Measurements from ENCODE around the gene TMEM151B.

The TMEM151B gene

DNA sequence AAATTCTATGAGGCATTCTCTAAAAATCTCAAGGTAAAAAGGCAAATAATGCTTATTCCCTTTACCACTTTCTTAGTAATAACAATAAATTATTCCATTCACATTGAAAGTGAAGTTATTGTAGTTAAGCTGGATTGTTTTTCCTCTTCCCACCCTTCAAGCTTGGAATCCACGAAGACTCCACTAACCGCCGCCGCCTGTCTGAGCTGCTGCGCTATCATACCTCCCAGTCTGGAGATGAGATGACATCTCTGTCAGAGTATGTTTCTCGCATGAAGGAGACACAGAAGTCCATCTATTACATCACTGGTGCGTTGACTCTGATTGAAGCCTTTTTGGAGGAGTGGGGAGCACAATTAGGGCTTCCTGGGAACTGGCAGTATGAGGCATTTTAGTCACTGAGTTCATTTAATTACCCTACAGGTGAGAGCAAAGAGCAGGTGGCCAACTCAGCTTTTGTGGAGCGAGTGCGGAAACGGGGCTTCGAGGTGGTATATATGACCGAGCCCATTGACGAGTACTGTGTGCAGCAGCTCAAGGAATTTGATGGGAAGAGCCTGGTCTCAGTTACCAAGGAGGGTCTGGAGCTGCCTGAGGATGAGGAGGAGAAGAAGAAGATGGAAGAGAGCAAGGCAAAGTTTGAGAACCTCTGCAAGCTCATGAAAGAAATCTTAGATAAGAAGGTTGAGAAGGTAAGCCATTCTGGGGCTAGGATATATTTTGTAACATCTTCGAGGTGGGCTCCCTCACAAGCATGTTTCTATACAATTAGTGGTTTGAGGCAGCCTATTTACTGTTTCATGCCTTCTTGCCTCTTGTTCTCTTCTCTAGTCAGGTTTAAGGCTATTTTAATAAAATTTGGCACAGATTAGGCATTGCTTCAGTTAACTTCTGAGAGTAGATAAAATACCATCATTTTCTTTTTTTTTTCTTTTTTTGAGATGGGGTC lies 18.4 kb upstream of the TMEM151B start:
- ATAC-seq, result no peak

- no peak for ATAC-seq
These were observed 16.7 kb upstream of the TMEM151B start for GRCh38 chr6:44253307-44254101.

GRCh38 chr6:44254191-44255104 lies 15.8 kb upstream of the TMEM151B start:
- peak in 1 of 2 donors; percentile 1 for ATAC-seq

GRCh38 chr6:44255105-44255808 lies 15.0 kb upstream of the TMEM151B start:
- ATAC-seq, result peak; percentile 4 to 5

GRCh38 chr6:44255871-44256774 lies 14.1 kb upstream of the TMEM151B start:
- ATAC-seq, result peak; percentile 7

DNA sequence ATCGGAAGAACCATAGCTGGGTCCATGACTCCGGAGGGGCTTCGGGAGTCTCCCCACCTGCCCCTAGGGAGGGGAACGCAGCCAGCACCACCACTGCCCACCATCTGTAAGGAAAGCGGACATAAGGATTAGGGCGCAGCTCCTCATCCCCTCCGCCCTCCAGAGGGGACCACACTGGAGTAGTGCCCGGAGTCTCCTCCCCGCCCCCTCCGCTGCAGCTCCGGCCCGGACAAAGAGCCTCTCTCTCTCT lies 13.6 kb upstream of the TMEM151B start:
- ATAC-seq, result peak; percentile 6

DNA sequence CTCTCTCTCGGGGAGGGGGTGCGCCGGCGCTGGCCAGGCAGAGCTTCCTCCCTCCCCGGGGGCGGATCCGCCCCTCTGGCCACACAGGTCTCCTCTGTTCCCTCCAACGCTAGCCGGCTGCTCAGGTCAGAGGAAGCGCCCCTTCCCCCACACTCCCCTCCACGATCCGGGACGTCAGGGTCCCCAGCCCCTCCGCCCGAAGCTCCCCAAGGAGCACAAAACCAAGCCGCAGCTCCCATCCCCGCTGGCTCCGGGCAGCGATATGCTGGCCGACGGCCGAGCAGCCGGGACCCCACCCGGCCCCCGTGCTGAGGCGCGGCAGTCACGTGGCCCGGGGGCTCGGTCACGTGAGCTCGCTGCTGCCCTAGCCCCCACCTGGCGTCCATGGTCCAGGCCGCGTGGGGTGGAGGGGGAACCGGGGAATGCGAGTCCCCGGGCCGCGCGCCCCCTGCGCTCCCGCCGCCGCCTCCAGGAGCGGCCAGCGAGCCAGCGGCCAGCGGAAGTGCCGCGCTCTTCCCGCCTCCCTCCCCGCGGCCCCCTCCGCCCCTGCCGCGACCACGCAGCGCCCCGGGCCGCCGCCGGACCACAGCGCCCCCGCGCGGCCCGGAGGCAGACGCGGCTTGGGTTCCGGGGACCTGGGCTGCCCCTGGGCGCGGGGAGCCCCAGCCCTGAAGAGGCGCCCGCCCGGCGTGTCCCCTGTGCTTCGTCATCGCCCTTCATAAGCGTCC lies 13.1 kb upstream of the TMEM151B start, which contains the start of gene SLC35B2:
TSS of gene SLC35B2 (minus strand) at position 504 of the 728 bp plus-strand sequence. CDS start at position 386, 118 bp downstream.
- peak; percentile 61 to 66 for ATAC-seq

GRCh38 chr6:44257753-44258324 lies 12.4 kb upstream of the TMEM151B start:
- no peak for ATAC-seq

GRCh38 chr6:44258325-44258863 lies 11.9 kb upstream of the TMEM151B start:
- no peak for ATAC-seq

- no peak for ATAC-seq
These were observed 11.3 kb upstream of the TMEM151B start for GRCh38 chr6:44258921-44259320.

GRCh38 chr6:44260011-44260410 lies 10.2 kb upstream of the TMEM151B start:
- no peak for ATAC-seq

DNA sequence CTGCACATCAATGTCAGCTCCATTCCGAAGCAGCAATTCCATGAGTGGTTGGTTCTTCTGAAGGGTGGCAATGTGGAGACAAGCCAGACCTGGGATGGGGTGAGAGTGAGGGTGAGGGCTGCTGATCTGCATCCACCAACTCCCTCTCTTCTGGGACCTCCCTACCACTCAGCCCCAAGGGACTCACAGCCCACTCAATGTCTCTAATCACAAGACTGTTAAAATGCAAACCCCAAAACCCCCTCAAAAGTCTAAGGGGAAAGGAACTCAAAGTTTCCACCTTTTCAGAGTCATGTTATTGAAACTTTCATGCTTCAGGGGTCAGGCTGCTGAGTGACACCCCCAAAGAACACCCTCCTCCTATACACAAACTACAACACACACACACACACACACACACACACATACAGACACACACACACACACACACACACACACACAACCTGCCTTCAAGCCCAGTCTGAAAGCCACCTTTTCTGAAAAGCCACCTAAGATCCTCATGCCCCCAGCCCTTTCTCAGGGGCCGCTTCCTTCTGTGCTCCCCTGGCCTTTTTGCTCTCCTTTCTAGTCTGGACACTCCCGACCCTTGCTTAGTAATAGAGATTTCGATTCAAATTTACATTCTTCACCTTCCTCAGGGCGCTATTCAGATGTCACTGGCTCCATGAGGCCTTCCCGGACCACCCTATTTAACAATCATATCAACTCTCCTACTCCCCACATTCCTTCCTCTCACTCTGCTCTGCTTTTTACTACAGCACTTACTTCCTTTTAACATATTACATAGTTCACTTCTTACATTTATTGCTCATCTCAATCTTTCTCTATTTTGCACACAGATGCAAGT lies 9.6 kb upstream of the TMEM151B start:
- no peak for ATAC-seq

GRCh38 chr6:44261581-44261980 lies 8.7 kb upstream of the TMEM151B start:
- no peak for ATAC-seq

GRCh38 chr6:44262467-44263353 lies 7.5 kb upstream of the TMEM151B start:
- peak; percentile 0 to 2 for ATAC-seq

DNA sequence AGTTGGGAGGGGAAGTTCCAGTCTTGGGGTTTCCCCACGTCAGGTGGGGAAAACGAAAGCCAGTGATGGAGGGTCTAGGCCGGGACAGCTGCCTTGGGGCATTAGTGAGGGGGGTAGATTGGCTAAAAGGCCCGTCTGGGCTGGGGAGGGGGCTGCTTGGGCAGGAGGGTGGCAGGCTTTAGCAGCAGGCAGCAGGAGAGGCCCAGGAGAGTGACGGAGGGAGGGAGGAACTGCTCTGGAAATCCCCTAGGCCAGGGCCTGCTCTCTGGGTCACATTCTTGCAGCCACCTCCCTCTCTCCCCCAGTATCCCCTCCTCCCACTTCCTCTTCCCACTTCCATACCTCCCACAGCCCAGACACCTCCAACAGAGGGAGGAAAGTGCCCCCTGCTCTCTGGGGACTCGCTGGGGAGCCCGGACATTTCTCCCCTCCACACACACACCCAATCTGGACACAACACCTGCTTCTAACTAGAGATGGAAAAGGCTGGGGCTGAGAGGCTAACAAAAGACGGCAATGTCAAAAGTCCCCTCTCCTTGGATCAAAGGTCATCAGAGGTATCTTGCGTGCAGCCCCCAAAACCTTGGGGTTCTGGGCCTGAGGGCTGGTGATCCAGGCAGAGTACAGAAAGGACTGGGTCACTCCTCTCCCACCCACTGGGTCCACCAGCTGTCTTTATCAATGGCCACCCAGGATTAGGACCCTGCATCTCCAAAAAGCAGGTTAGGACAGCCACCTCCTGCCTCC lies 6.7 kb upstream of the TMEM151B start:
- ATAC-seq, result peak; percentile 21 to 26

DNA sequence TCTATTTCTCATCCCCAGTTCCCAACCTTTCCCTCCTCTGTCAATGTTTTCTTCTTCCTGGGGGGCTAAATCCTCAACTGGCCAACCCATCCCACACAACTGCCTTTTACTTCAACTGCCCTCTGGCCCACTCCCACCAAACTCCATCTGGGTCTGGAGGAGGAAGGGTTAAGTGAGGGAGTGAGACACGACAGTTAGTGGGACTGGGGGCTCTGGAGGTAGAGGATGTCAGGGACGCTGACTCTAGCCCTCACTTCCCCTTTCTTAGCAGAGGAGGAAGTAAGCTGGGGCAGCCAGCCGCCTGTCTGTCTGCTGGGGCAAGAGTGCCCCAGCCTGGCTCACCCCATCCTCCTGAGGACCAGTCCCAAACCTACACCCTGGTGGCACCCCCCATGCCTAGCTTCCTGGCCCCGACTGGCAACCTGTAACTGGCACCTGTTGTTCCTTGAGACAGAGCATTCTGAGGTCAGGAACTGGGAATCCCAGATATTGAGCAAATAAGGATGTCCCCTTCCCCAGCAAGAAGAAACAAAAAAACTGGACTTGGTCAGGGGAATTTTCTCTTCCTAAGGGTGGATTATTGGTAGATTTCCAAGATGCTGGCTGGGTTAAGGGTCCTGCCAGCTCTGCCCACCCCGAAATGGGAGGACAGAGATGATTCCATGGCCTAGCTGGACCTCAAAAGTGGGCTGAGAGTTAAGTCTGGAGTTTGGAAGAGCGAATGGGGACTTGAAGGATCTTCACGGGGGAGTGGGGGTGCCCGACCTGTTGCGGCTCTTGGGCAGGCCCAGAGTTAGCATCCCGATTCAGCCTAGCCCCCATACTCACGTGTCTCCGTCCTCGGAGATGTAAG lies 5.9 kb upstream of the TMEM151B start:
- peak; percentile 25 to 34 for ATAC-seq
